Loucy (cell line): Measurements from ENCODE around the gene MBTPS2.

ENCODE experiments used
- H2AFZ ChIP-seq: fragments of 200-600 bp; sonication (generic); 2 replicates; pipeline ENCODE4 v1.6.0; 2016; ENCODE audit warnings: antibody characterized with exemption, mild to moderate bottlenecking, low read length, moderate library complexity
- H3F3A ChIP-seq: fragments of 200-600 bp; 2 replicates; pipeline ENCODE4 v1.6.0; 2016; ENCODE audit warnings: antibody characterized with exemption, low read depth, mild to moderate bottlenecking
- H3K27me3 ChIP-seq: fragments of 200-600 bp; sonication (generic); 2 replicates; pipeline ENCODE4 v1.6.1; 2014; ENCODE audit warnings: low read length, mild to moderate bottlenecking; ENCODE audit not compliant: insufficient read depth, poor library complexity, severe bottlenecking
- H3K36me3 ChIP-seq: fragments of 200-600 bp; sonication (generic); 2 replicates; pipeline ENCODE4 v1.6.1; 2016; ENCODE audit warnings: low read length; ENCODE audit not compliant: insufficient read depth
- H3K4me1 ChIP-seq: fragments of 200-600 bp; sonication (generic); 2 replicates; pipeline ENCODE4 v1.5.1; 2014; ENCODE audit warnings: low read length, mild to moderate bottlenecking; ENCODE audit not compliant: insufficient read depth, poor library complexity, severe bottlenecking
- H3K4me2 ChIP-seq: fragments of 200-600 bp; sonication (generic); 2 replicates; pipeline ENCODE4 v1.6.0; 2014; ENCODE audit warnings: antibody characterized with exemption, low read length, low read depth, mild to moderate bottlenecking; ENCODE audit not compliant: poor library complexity, severe bottlenecking
- H3K4me3 ChIP-seq: fragments of 200-600 bp; sonication (generic); 2 replicates; pipeline ENCODE4 v1.5.1; 2014; ENCODE audit warnings: low read length, mild to moderate bottlenecking, mixed read lengths; ENCODE audit not compliant: poor library complexity, severe bottlenecking
- H3K79me2 ChIP-seq: fragments of 200-600 bp; sonication (generic); 2 replicates; pipeline ENCODE4 v1.6.1; 2014; ENCODE audit warnings: low read length; ENCODE audit not compliant: insufficient read depth
- H3K9ac ChIP-seq: fragments of 200-600 bp; sonication (generic); 2 replicates; pipeline ENCODE4 v1.6.0; 2014; ENCODE audit warnings: mild to moderate bottlenecking, low read depth, low read length, moderate library complexity; ENCODE audit not compliant: poor library complexity, severe bottlenecking
- H3K9me2 ChIP-seq: fragments of 200-600 bp; sonication (generic); replicated peaks from 2 replicates; pipeline ENCODE4 v1.6.1; 2016; ENCODE audit warnings: low read depth, low read length, mixed read lengths
- H3K9me3 ChIP-seq: fragments of 200-600 bp; sonication (generic); 2 replicates; pipeline ENCODE4 v1.6.1; 2014; ENCODE audit warnings: mild to moderate bottlenecking, antibody characterized with exemption, low read length, low read depth; ENCODE audit not compliant: insufficient read depth
- H4K20me1 ChIP-seq: fragments of 200-600 bp; sonication (generic); 2 replicates; pipeline ENCODE4 v1.6.0; 2014; ENCODE audit warnings: antibody characterized with exemption, low read length, mild to moderate bottlenecking; ENCODE audit not compliant: insufficient read depth, poor library complexity, severe bottlenecking
- EZH2phosphoT487 ChIP-seq: fragments of 200-600 bp; IDR thresholded peaks from 2 replicates; pipeline ENCODE4 v1.6.1; 2018; ENCODE audit warnings: antibody characterized with exemption, mild to moderate bottlenecking, moderate library complexity, borderline replicate concordance
- TF ChIP-seq, protein P1 (sequence below): fragments of 200-600 bp; sonication (generic); conservative IDR thresholded peaks from 2 replicates; pipeline ENCODE4 v1.5.1; 2014; ENCODE audit warnings: mild to moderate bottlenecking, antibody characterized with exemption, low read length

MBTPS2 gene

DNA sequence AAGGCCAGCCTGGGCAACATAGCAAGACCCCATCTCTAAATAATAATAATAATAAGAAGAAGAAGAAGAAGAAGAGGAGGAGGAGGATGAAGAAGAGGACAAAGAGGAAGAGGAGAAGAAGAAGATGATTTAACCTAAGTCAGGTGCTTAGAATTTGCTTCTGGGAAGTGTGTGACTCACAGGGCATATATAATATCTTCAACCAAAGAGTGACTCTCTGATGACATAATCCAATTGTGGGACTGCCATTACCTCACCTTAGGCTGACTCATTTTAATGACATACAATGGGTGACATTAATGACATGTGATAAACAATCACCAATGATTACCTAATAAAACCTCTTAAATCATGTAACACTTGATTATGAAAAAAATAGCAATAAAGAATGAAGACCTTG is 32.7 kb upstream of the MBTPS2 start:
- Histone ChIP-seq H3K9ac (no peak overlapping the region), H3K27me3 (no peaks in the 10 kb centered on the region), H3K4me2 (no peak overlapping the region), H2AFZ (no peak overlapping the region), H3F3A (no peaks in the 10 kb centered on the region), H3K9me2 (no peaks in the 10 kb centered on the region), H3K4me1 (no peaks in the 10 kb centered on the region), H3K36me3 (no peaks in the 10 kb centered on the region), H3K79me2 (no peaks in the 10 kb centered on the region), H3K4me3 (no peak overlapping the region), H3K9me3 (no peaks in the 10 kb centered on the region), H4K20me1 (no peaks in the 10 kb centered on the region)
- TF ChIP-seq, protein P1, sequence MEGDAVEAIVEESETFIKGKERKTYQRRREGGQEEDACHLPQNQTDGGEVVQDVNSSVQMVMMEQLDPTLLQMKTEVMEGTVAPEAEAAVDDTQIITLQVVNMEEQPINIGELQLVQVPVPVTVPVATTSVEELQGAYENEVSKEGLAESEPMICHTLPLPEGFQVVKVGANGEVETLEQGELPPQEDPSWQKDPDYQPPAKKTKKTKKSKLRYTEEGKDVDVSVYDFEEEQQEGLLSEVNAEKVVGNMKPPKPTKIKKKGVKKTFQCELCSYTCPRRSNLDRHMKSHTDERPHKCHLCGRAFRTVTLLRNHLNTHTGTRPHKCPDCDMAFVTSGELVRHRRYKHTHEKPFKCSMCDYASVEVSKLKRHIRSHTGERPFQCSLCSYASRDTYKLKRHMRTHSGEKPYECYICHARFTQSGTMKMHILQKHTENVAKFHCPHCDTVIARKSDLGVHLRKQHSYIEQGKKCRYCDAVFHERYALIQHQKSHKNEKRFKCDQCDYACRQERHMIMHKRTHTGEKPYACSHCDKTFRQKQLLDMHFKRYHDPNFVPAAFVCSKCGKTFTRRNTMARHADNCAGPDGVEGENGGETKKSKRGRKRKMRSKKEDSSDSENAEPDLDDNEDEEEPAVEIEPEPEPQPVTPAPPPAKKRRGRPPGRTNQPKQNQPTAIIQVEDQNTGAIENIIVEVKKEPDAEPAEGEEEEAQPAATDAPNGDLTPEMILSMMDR = no peak
- no peak for TF ChIP-seq EZH2phosphoT487

DNA sequence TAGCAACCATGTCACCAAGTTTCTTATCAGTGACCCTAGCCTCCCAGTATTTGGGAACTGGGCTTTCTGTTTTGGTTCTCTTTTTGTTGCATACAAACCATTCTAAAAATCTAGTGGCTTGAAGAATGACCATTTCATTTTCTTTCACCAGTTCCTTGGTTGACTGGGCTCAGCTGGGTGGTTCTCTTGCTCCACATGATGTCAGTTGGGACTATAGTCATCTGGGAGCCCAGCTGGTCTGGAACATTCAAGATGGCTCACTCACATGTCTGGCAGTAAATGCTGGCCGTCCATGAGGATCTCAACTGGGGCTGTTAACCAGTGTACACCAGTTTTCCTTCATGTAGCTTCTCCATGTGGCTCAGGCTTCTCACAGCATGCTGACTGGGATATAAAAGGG is 27.6 kb upstream of the MBTPS2 start:
- H3K36me3 ChIP-seq = no peaks in the 10 kb centered on the region
- H3K79me2 ChIP-seq = no peaks in the 10 kb centered on the region
- H3K4me1 ChIP-seq = no peaks in the 10 kb centered on the region
- no peaks in the 10 kb centered on the region for H3K27me3 ChIP-seq
- no peak overlapping the region for H2AFZ ChIP-seq
- H3K4me2 ChIP-seq = no peak overlapping the region
- H3K9me3 ChIP-seq = no peaks in the 10 kb centered on the region
- no peak overlapping the region for H3K9ac ChIP-seq
- no peaks in the 10 kb centered on the region for H4K20me1 ChIP-seq
- H3K9me2 ChIP-seq = no peaks in the 10 kb centered on the region
- H3F3A ChIP-seq = no peaks in the 10 kb centered on the region
- H3K4me3 ChIP-seq = no peak overlapping the region
- TF ChIP-seq EZH2phosphoT487 = no peak
- TF ChIP-seq, protein P1 = no peak

DNA sequence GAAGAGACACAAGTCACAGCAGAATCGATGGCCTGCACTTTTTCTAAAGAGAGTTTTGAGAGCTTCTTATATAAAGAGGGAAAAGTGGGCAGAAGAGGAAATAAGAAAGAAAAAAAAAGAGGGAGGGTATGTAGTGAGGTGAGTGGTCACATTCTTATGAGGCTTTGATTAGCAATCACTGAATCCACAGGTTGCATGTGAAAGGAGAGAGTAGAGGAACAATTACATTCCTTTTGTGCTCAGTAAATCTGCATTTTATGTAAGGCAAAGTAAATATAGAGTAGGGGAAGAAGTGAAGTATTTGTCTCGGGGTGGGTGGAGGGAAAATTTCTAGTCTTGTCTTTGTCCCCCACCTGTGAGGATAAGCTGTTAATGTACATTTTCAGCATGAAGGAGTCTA is 26.8 kb upstream of the MBTPS2 start:
- H3F3A ChIP-seq = no peaks in the 10 kb centered on the region
- H3K4me2 ChIP-seq = no peak overlapping the region
- H3K4me1 ChIP-seq = no peaks in the 10 kb centered on the region
- H3K9ac ChIP-seq = no peak overlapping the region
- no peak overlapping the region for H3K4me3 ChIP-seq
- H3K9me2 ChIP-seq = no peaks in the 10 kb centered on the region
- H4K20me1 ChIP-seq = no peaks in the 10 kb centered on the region
- no peak overlapping the region for H2AFZ ChIP-seq
- H3K79me2 ChIP-seq = no peaks in the 10 kb centered on the region
- TF ChIP-seq, protein P1 = no peak
- TF ChIP-seq EZH2phosphoT487 = no peak
- H3K27me3 ChIP-seq = no peaks in the 10 kb centered on the region
- no peaks in the 10 kb centered on the region for H3K9me3 ChIP-seq
- H3K36me3 ChIP-seq = no peaks in the 10 kb centered on the region
